ENCODE measurements around the gene HADHB. TPM values are rescaled to one million over a fixed set of nuclear protein-coding genes. Genes with fewer than 3 reads are reported as not detected.
"Not testable (repeated sequence)": the region's sequence is repeated elsewhere in the genome, so short reads cannot be mapped to it uniquely, and the experiment has no call there.

HADHB gene
- total RNA-seq, 2 experiments from 2014 or later = 69.3 to 75.6 TPM

DNA sequence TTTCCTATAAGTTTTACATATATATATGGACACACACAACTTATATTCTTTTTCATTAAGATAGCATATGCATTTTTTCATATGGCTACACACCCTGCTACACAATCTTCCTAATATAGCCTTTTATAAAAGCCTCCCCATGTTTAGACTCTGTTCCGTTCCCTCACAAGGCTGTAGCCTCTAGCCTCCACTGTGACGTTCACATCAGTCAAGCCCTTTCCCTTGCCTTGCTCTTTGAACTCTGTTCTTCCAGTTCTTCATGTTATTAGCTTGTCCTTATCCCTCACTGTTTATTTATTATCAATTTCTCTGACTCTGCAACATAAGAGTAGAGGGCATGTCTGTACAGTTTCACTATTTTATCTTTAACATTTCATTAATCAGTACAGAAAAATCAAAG, 38.9 kb downstream of the HADHB start:
- ChIA-PET CTCF (no interaction called here), POLR2A (no interaction called here)

GRCh38 chr2:26284132-26284531, 39.4 kb downstream of the HADHB start:
- POLR2A ChIA-PET = no interaction called here

DNA sequence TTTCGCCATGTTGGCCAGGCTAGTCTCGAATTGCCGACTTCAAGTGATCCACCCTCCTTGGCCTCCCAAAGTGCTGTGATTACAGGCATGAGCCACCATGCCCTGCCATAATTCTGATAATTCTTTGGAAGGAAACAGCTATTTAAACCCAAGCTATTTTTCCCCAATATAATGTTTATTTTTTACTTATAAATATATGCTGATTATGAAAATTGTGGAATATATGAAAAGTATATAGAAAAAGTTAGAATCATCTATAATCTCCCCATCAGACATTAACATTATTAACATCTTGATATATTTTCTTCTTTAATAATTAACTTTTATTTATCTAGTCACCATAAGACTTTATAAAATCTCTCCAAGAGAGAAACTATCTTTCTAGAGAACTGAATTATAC, 41.2 kb downstream of the HADHB start:
- ChIA-PET POLR2A (interaction anchor here (0.6 kb wide), 1 partner anchor 353 kb away, joined by 3 read pairs; no protein-coding TSS in a partner anchor), CTCF (no interaction called here)

More at GRCh38 chr2:26284132-26284531, 39.4 kb downstream of the HADHB start:
- CTCF ChIA-PET = no interaction called here

DNA sequence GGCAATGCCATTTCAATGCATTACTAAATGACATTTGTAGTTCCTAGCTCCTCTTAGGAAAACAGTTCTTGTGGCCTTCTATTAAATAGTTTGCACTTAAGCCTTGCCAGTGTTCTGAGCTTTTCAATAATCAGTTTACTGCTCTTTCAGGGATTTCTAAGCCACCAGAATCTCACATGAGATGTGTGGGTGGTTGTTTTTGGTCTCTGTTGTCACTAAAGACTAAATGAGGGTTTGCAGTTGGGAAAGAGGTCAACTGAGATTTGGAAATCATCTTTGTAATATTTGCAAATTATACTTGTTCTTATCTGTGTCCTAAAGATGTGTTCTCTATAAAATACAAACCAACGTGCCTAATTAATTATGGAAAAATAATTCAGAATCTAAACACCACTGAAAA, 45.3 kb downstream of the HADHB start:
- CTCF ChIA-PET = no interaction called here
- POLR2A ChIA-PET = no interaction called here

GRCh38 chr2:26292646-26293045, 47.9 kb downstream of the HADHB start:
- ChIA-PET CTCF (no interaction called here), POLR2A (no interaction called here)

DNA sequence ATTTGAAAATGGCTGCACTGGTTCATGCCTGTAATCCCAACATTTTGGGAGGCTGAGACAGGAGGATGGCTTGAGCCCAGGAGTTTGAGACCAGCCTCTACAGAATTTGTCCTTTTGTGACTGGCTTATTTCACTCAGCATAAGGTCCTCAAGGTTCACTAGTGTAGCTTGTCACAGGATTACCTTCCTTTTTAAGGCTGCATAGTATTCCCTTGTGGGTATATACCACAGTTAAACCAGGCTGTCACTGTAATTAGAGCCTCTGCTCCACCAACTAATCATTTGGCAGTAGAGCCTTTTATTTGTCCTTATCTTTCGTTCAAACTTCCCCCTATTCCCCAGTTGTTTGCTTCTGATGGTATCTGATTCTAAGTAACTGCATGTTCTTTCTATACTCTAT, 50.8 kb downstream of the HADHB start:
- POLR2A ChIA-PET = no interaction called here
- CTCF ChIA-PET = no interaction called here

DNA sequence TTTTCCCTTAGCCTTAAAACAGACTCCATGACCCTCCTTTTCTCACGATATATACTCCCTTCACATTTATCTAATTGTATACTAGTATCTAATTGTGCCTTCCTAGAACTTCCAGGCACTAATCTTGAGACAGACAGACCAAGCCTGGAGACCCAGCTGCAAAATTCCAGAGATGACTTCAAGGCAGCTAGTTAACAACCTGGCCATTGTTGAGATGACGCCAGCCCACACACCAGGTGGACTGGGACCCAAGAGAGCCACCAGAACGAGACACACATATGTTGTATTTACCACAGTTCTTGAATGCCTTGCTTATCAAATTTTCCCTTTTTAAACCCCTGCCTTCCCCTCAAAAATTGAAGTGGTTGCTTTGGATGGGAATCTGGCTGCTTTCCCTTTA, 52.3 kb downstream of the HADHB start:
- POLR2A ChIA-PET = no interaction called here
- CTCF ChIA-PET = no interaction called here

DNA sequence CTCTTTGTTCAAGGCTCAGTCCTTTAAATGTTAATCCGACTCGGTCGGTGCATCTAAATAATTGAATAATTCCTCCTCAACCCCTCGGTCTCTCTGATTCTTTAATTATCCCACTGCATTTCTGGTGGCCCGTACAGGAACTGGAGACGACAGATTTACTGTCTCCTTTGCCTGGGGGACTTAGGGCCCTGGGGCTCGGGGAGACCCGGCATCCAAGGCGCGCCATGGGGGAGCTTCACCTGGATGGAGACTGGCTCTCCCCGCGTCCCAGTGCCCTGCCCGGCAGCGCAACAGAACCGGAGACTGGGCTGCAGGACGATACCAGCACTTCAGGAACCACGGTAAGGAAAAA, 53.5 kb downstream of the HADHB start:
- ChIA-PET POLR2A (interaction anchor here (0.5 to 0.6 kb wide), 2 partner anchors 41 to 405 kb away, joined by 4 read pairs; no protein-coding TSS in a partner anchor), CTCF (no interaction called here)

GRCh38 chr2:26298638-26299393, 54.1 kb downstream of the HADHB start:
- POLR2A ChIA-PET = interaction anchor here (0.5 to 0.6 kb wide), 2 partner anchors 42 to 405 kb away, joined by 4 read pairs; no protein-coding TSS in a partner anchor
- CTCF ChIA-PET = no interaction called here

- ChIA-PET CTCF (no interaction called here), POLR2A (no interaction called here)
These were observed 54.8 kb downstream of the HADHB start for GRCh38 chr2:26299471-26300101.

DNA sequence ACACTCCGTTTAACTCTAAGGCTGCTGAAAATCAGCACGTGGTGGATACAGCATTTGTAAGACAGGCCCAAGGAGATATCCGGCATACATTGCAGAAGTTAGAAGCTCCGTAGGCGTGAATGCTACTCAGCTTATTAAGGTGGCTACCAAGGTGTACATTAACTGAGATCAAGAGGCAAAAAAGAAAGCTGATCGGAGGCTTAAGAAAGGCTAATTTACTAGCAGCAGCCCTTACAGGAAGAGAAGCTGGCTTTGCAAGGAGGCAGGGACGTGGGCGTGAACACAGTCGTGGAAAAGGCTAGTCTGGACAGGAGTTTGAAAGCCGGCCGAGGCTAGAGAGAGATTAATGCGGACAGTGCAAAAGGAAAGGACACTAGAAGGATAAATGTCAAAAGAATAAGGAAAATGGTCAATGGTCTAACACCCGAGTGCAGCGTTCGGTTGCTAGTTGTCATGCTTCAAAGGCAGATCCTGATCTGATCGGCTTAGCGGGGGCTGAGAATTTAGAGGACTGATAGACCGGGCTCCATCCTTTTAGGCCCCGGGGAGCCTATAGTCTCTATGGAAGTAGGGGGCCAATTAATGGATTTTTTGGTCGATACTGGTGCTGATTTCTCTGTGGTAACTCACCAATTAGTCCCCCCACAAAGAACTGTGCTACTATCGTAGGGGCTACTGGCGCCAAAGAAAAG, 55.6 kb downstream of the HADHB start:
- CTCF ChIA-PET = no interaction called here
- POLR2A ChIA-PET = no interaction called here

- CTCF ChIA-PET = no interaction called here
- POLR2A ChIA-PET = no interaction called here
These were observed 58.1 kb downstream of the HADHB start for GRCh38 chr2:26302846-26303245.

- POLR2A ChIA-PET, CTCF ChIA-PET: not testable (repeated sequence)
These were observed 60.4 kb downstream of the HADHB start for GRCh38 chr2:26305094-26305493.

- ChIA-PET POLR2A (interaction anchor here (0.6 kb wide), 1 partner anchor 230 kb away, joined by 3 read pairs; no protein-coding TSS in a partner anchor), CTCF (no interaction called here)
These were observed 60.8 kb downstream of the HADHB start for GRCh38 chr2:26305540-26305939.

GRCh38 chr2:26309921-26310320, 65.2 kb downstream of the HADHB start:
- CTCF ChIA-PET = interaction anchor here (0.9 kb wide), 1 partner anchor 9 kb away, joined by 3 read pairs; no protein-coding TSS in a partner anchor
- POLR2A ChIA-PET = no interaction called here

- CTCF ChIA-PET = no interaction called here
- POLR2A ChIA-PET = no interaction called here
These were observed 67.7 kb downstream of the HADHB start for GRCh38 chr2:26312471-26312870.

DNA sequence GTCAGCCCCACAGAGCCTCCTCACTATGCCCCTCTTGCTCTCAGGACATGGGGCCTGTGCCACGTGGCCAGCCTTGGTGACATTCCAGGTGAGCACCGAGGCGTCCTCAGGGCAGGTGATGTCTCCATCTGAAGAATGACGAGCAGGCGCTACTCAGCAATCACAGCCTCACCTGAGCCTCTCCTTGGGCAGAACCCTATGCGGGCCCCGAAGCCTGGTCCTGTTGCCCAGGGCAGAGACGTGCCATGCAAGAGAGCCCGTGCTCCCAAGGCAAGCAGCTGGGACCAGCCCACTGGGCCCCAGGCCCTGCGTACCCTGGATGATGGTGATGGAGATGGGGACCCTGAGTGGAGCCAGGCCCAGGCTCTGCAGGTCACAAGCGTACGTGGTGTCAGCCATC, 68.7 kb downstream of the HADHB start:
- ChIA-PET CTCF (no interaction called here), POLR2A (no interaction called here)

- CTCF ChIA-PET = no interaction called here
- POLR2A ChIA-PET = no interaction called here
These were observed 69.5 kb downstream of the HADHB start for GRCh38 chr2:26314243-26314642.

DNA sequence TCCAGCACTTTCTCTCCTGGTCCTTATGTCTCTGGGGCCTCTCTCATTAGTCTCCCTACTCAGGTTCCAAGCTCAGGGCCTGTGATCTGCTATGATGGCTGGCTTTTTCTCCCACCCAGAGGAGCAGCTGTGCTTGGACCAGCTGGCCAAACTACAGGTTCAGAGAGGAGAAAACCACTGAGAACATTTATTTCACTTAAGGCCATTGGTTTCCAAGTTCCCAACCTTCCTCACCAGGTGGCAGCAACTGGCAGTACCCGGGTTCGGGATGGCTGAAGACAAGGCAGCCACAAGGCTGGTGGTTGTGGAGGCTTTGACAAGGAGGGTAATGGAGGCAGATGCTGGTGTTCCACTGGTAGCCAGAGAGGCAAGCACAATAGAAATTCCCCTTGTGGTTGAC, 71.3 kb downstream of the HADHB start:
- ChIA-PET CTCF (no interaction called here), POLR2A (no interaction called here)

DNA sequence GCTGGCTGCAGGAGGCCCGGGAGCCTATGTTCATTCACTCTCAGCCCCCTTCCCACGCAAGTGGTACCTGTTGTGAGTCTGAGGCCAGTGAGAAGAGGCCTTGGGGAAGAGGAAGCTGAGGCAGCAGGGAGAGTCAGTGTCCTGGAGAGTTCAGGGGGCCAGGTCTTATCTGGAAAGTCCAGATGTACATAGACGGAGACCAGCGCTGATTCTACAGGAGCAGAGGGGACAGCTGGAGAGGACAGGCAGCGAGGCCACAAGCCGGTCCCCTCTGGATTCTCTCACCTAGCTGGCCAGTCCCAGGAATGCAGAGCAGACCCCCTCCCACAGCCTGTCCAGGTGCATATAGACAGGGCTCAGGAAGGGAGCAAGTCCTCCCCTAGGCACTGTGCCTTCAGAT, 72.1 kb downstream of the HADHB start:
- ChIA-PET CTCF (no interaction called here), POLR2A (no interaction called here)

DNA sequence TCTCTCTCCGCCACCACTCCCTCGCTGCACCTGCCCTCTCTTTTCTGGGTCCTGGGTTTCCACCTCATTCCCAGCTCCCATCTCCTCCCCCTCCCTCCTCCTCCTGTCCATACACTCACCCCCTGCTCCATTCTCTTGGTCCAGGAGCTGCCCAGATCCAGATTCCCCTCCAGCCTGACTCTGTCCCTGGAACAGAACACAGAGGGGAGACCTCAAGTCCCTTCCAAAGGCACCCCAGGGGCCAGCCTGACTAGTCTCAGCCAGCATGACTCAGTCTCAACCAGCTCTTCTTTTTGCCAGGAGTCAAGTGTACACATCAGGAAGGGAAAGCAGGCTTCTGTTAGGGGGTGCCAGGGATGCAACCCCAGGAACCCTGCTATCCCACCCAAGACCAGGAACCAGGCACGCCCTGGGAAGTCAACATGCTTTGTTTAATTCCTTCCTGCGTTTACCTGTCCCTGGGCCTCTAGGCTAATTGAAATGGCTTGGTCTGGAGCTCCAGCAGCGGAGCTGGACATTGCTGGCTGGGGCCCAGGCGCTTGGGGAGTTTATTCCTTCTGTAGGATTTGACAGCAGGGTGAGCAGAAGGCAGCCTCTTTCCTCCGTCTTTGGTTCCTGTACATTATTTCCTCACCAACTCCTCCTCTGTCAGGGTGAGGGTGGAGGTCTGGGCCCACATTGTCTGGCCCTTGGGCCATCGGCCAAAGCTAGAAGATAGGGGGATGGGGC, 72.8 kb downstream of the HADHB start:
- ChIA-PET POLR2A (no interaction called here), CTCF (no interaction called here)

All from activated CD8-positive, alpha-beta memory T cell treated with anti-CD3 and anti-CD28 coated beads for 36 hours (primary cell).